ENCODE measurements around the gene R3HDM2. TPM values are rescaled to one million over a fixed set of nuclear protein-coding genes. Genes with fewer than 3 reads are reported as not detected.

Gene R3HDM2
- total RNA-seq, 2 donors from 2014 or later, result 101 to 115 TPM

- no peak overlapping the region for H3K27ac Mint-ChIP-seq
- peaks cover 4% of the 10 kb centered on the region for H3K36me3 Mint-ChIP-seq (ENCODE audit: low read depth)
Measured at GRCh38 chr12:57261428-57261865, 169.4 kb downstream of the R3HDM2 start.

GRCh38 chr12:57260366-57260765 lies 170.5 kb downstream of the R3HDM2 start:
- Mint-ChIP-seq H3K4me1 (peaks cover 3% of the 10 kb centered on the region), H3K4me3 (no peak overlapping the region), H3K36me3 (ENCODE audit: low read depth) (peaks cover 5% of the 10 kb centered on the region), H3K27ac (no peak overlapping the region), H3K27me3 (no peaks in the 10 kb centered on the region)
- H3K9me3 ChIP-seq (ENCODE audit: control insufficient read depth, low read length, poor library complexity, severe bottlenecking), result no peaks in the 10 kb centered on the region
- no peak for DNase-seq
- no peak for ATAC-seq

More at GRCh38 chr12:57261428-57261865, 169.4 kb downstream of the R3HDM2 start:
- Mint-ChIP-seq H3K4me3 (no peak overlapping the region), H3K4me1 (peaks cover 3% of the 10 kb centered on the region), H3K27me3 (no peaks in the 10 kb centered on the region)
- H3K9me3 ChIP-seq (ENCODE audit: control insufficient read depth, low read length, poor library complexity, severe bottlenecking), result no peaks in the 10 kb centered on the region
- ATAC-seq, result no peak
- no peak for DNase-seq

GRCh38 chr12:57258977-57259970 lies 171.6 kb downstream of the R3HDM2 start:
- Mint-ChIP-seq H3K36me3 (ENCODE audit: low read depth) (peaks cover 4% of the 10 kb centered on the region), H3K4me3 (no peak overlapping the region), H3K27me3 (no peaks in the 10 kb centered on the region), H3K4me1 (peaks cover 3% of the 10 kb centered on the region), H3K27ac (no peak overlapping the region)
- H3K9me3 ChIP-seq (ENCODE audit: control insufficient read depth, low read length, poor library complexity, severe bottlenecking), result no peaks in the 10 kb centered on the region
- ATAC-seq, result no peak
- no peak for DNase-seq

- Mint-ChIP-seq H3K36me3 (ENCODE audit: low read depth) (peaks cover 4% of the 10 kb centered on the region), H3K4me1 (no peaks in the 10 kb centered on the region), H3K4me3 (no peak overlapping the region), H3K27me3 (no peaks in the 10 kb centered on the region), H3K27ac (no peak overlapping the region)
- DNase-seq (no peak), ATAC-seq (no peak)
- no peaks in the 10 kb centered on the region for H3K9me3 ChIP-seq (ENCODE audit: control insufficient read depth, low read length, poor library complexity, severe bottlenecking)
Measured at GRCh38 chr12:57255916-57256315, 174.9 kb downstream of the R3HDM2 start.

GRCh38 chr12:57254506-57255280 lies 176.2 kb downstream of the R3HDM2 start:
- no peak for ATAC-seq
- Mint-ChIP-seq H3K27me3 (no peaks in the 10 kb centered on the region), H3K36me3 (ENCODE audit: low read depth) (peaks cover 4% of the 10 kb centered on the region), H3K27ac (no peak overlapping the region), H3K4me3 (no peak overlapping the region), H3K4me1 (no peaks in the 10 kb centered on the region)
- no peak for DNase-seq
- H3K9me3 ChIP-seq (ENCODE audit: control insufficient read depth, low read length, poor library complexity, severe bottlenecking), result no peaks in the 10 kb centered on the region

- H3K27me3 Mint-ChIP-seq, result peaks cover 5% of the 10 kb centered on the region
- peaks cover 6% of the 10 kb centered on the region for H3K4me1 Mint-ChIP-seq
- peaks cover 4% of the 10 kb centered on the region for H3K36me3 Mint-ChIP-seq (ENCODE audit: low read depth)
- no peaks in the 10 kb centered on the region for H3K9me3 ChIP-seq (ENCODE audit: control insufficient read depth, low read length, poor library complexity, severe bottlenecking)
- H3K4me3 Mint-ChIP-seq, result no peak within 1 kb of the TSS
- H3K27ac Mint-ChIP-seq, result no peak within 1 kb of the TSS
- DNase-seq, result no peak
- ATAC-seq, result no peak
Measured at GRCh38 chr12:57250956-57251355, 179.9 kb downstream of the R3HDM2 start, which contains the start of gene STAC3. TSS of gene STAC3 (minus strand) at chr12:57251187. CDS start at chr12:57249636, 1,551 bp downstream.

- Mint-ChIP-seq H3K4me1 (peaks cover 6% of the 10 kb centered on the region), H3K4me3 (no peak overlapping the region), H3K27ac (no peak overlapping the region), H3K36me3 (ENCODE audit: low read depth) (peaks cover 4% of the 10 kb centered on the region), H3K27me3 (peaks cover 5% of the 10 kb centered on the region)
- no peak for ATAC-seq
- DNase-seq, result no peak
- H3K9me3 ChIP-seq (ENCODE audit: control insufficient read depth, low read length, poor library complexity, severe bottlenecking), result no peaks in the 10 kb centered on the region
Measured at GRCh38 chr12:57250541-57250940, 180.3 kb downstream of the R3HDM2 start.

- Mint-ChIP-seq H3K27ac (peak overlapping the region; percentile 24), H3K27me3 (peaks cover 12% of the 10 kb centered on the region), H3K4me1 (peaks cover 8% of the 10 kb centered on the region), H3K4me3 (no peak overlapping the region), H3K36me3 (ENCODE audit: low read depth) (peaks cover 2% of the 10 kb centered on the region)
- DNase-seq (no peak), ATAC-seq (no peak)
- H3K9me3 ChIP-seq (ENCODE audit: control insufficient read depth, low read length, poor library complexity, severe bottlenecking), result no peaks in the 10 kb centered on the region
Measured at GRCh38 chr12:57248934-57249742, 181.7 kb downstream of the R3HDM2 start.

GRCh38 chr12:57247041-57247440 lies 183.8 kb downstream of the R3HDM2 start:
- no peak for ATAC-seq
- Mint-ChIP-seq H3K36me3 (ENCODE audit: low read depth) (peaks cover 2% of the 10 kb centered on the region), H3K4me1 (peaks cover 23% of the 10 kb centered on the region), H3K4me3 (no peak overlapping the region), H3K27ac (no peak overlapping the region), H3K27me3 (peaks cover 30% of the 10 kb centered on the region)
- H3K9me3 ChIP-seq (ENCODE audit: control insufficient read depth, low read length, poor library complexity, severe bottlenecking), result no peaks in the 10 kb centered on the region
- no peak for DNase-seq

- Mint-ChIP-seq H3K27ac (no peak overlapping the region), H3K4me1 (peaks cover 48% of the 10 kb centered on the region), H3K36me3 (ENCODE audit: low read depth) (peaks cover 2% of the 10 kb centered on the region), H3K27me3 (peaks cover 56% of the 10 kb centered on the region), H3K4me3 (peak overlapping the region; percentile 89)
- DNase-seq (no peak), ATAC-seq (no peak)
- H3K9me3 ChIP-seq (ENCODE audit: control insufficient read depth, low read length, poor library complexity, severe bottlenecking), result no peaks in the 10 kb centered on the region
Measured at GRCh38 chr12:57244312-57244696, 186.5 kb downstream of the R3HDM2 start.

GRCh38 chr12:57243521-57244311 lies 187.1 kb downstream of the R3HDM2 start:
- DNase-seq (peak; percentile 68 to 78 (median 71)), ATAC-seq (peak; percentile 39)
- no peaks in the 10 kb centered on the region for H3K9me3 ChIP-seq (ENCODE audit: control insufficient read depth, low read length, poor library complexity, severe bottlenecking)
- H3K36me3 Mint-ChIP-seq (ENCODE audit: low read depth), result no peaks in the 10 kb centered on the region
- no peak overlapping the region for H3K27ac Mint-ChIP-seq
- peaks cover 48% of the 10 kb centered on the region for H3K4me1 Mint-ChIP-seq
- H3K27me3 Mint-ChIP-seq, result peaks cover 57% of the 10 kb centered on the region
- H3K4me3 Mint-ChIP-seq, result peak overlapping the region; percentile 89

All from T-helper 17 cell (primary cell).